Hepatocyte (in vitro differentiated cells): ENCODE results near the gene MSRB1. TPM values are rescaled to one million over a fixed set of nuclear protein-coding genes. Genes with fewer than 3 reads are reported as not detected.

Source experiments
- DNase-seq: peaks from one replicate; pipeline ENCODE4 v3.0.0-alpha.2; 2016; ENCODE audit warnings: low spot score
- H2AFZ ChIP-seq: fragments of 200-600 bp; sonication (generic); 2 replicates; pipeline ENCODE4 v1.6.0; 2016; ENCODE audit warnings: antibody characterized with exemption, mild to moderate bottlenecking
- H3K27ac ChIP-seq: fragments of 200-600 bp; sonication (generic); 2 replicates; pipeline ENCODE4 v1.5.1; 2016; ENCODE audit warnings: mild to moderate bottlenecking
- H3K27me3 ChIP-seq: fragments of 200-600 bp; sonication (generic); 2 replicates; pipeline ENCODE4 v1.6.1; 2016
- H3K36me3 ChIP-seq: fragments of 200-600 bp; sonication (generic); replicated peaks from 2 replicates; pipeline ENCODE4 v1.5.1; 2016; ENCODE audit warnings: low read depth; ENCODE audit not compliant: insufficient read depth
- H3K4me1 ChIP-seq: fragments of 200-600 bp; sonication (generic); 2 replicates; pipeline ENCODE4 v1.5.1; 2016; ENCODE audit warnings: mild to moderate bottlenecking, moderate library complexity; ENCODE audit not compliant: insufficient read depth
- H3K4me2 ChIP-seq: fragments of 200-600 bp; sonication (generic); 2 replicates; pipeline ENCODE4 v1.6.0; 2016
- H3K4me3 ChIP-seq: fragments of 200-600 bp; sonication (generic); 2 replicates; pipeline ENCODE4 v1.5.1; 2016; ENCODE audit warnings: mild to moderate bottlenecking
- H3K79me2 ChIP-seq: fragments of 200-600 bp; sonication (generic); 2 replicates; pipeline ENCODE4 v1.6.0; 2017; ENCODE audit warnings: mild to moderate bottlenecking
- H3K9me2 ChIP-seq: fragments of 200-600 bp; sonication (generic); replicated peaks from 2 replicates; pipeline ENCODE4 v1.6.0; 2017; ENCODE audit warnings: mild to moderate bottlenecking; ENCODE audit not compliant: insufficient read depth
- H3K9me3 ChIP-seq: fragments of 200-600 bp; sonication (generic); 2 replicates; pipeline ENCODE4 v1.5.1; 2016; ENCODE audit warnings: low read depth, mild to moderate bottlenecking
- H4K20me1 ChIP-seq: fragments of 200-600 bp; sonication (generic); 2 replicates; pipeline ENCODE4 v1.6.0; 2016; ENCODE audit warnings: mild to moderate bottlenecking; ENCODE audit not compliant: insufficient read depth, poor library complexity, severe bottlenecking
- CTCF ChIP-seq: fragments of 200-600 bp; sonication (generic); IDR thresholded peaks from 2 replicates; pipeline ENCODE4 v1.5.1; 2016; ENCODE audit warnings: antibody characterized with exemption, mild to moderate bottlenecking; ENCODE audit not compliant: poor library complexity
- EZH2 ChIP-seq: fragments of 200-600 bp; sonication (generic); IDR thresholded peaks from 2 replicates; pipeline ENCODE4 v1.6.1; 2016; ENCODE audit warnings: antibody characterized with exemption, mild to moderate bottlenecking, borderline replicate concordance
- EZH2phosphoT487 ChIP-seq: fragments of 200-600 bp; sonication (generic); IDR thresholded peaks from one replicate; pipeline ENCODE4 v1.6.1; 2018; ENCODE audit warnings: antibody characterized with exemption, mild to moderate bottlenecking, low read depth, moderate library complexity; ENCODE audit not compliant: unreplicated experiment, severe bottlenecking
- WGBS: methylation state at CpG from one replicate; pipeline ENCODE4 v1.1.6; 2016; ENCODE audit warnings: low lambda C conversion rate; ENCODE audit errors: missing lambda C conversion rate; 5-methylcytosine and 5-hydroxymethylcytosine counted together
- polyA plus RNA-seq: library from polyadenylated mRNA; unstranded; fragments of >200 nt; fragmentation: Nextera tagmentation; extraction: Ambion mirVana; gene quantifications from 2 replicates; pipeline ENCODE4 v1.2.1, GENCODE V29; 2016
- total RNA-seq: library from RNA; depleted of rRNA; stranded (reverse); fragments of >200 nt; gene quantifications from 2 replicates; pipeline ENCODE4 v1.2.3, GENCODE V29; 2014

MSRB1 gene
- total and polyA plus RNA-seq, 2 experiments from 2014 or later, result 31.3 to 62.4 TPM

- WGBS, result 7% methylated on average over 42 of the region's 58 CpGs
- Histone ChIP-seq H3K4me2 (peak overlapping the region; percentile 96), H4K20me1 (peaks cover 3% of the 10 kb centered on the region), H3K36me3 (no peaks in the 10 kb centered on the region), H3K79me2 (peaks cover 22% of the 10 kb centered on the region), H3K27ac (peak overlapping the region; percentile 96), H3K4me1 (peaks cover 30% of the 10 kb centered on the region), H2AFZ (peak overlapping the region; percentile 93), H3K27me3 (peaks cover 40% of the 10 kb centered on the region), H3K9me3 (no peaks in the 10 kb centered on the region), H3K9me2 (no peaks in the 10 kb centered on the region), H3K4me3 (peak overlapping the region; percentile 96)
- no peak for TF ChIP-seq EZH2phosphoT487
- DNase-seq, result peak; percentile 74
These were observed 41.6 kb upstream of the MSRB1 start for GRCh38 chr16:1984347-1985225.

- DNase-seq, result peak; percentile 96
- WGBS, result under 1% methylated on average over 60 of the region's 109 CpGs
- Histone ChIP-seq H4K20me1 (peaks cover 3% of the 10 kb centered on the region), H3K4me2 (peak within 1 kb of the TSS; percentile 96), H3K9me3 (no peaks in the 10 kb centered on the region), H3K4me1 (peaks cover 29% of the 10 kb centered on the region), H3K27ac (peak within 1 kb of the TSS; percentile 96), H3K4me3 (peak within 1 kb of the TSS; percentile 96), H3K36me3 (no peaks in the 10 kb centered on the region), H3K79me2 (peaks cover 22% of the 10 kb centered on the region), H2AFZ (peak within 1 kb of the TSS; percentile 93), H3K9me2 (no peaks in the 10 kb centered on the region), H3K27me3 (peaks cover 40% of the 10 kb centered on the region)
- TF ChIP-seq CTCF (peak; percentile 38), EZH2phosphoT487 (no peak)
These were observed 40.7 kb upstream of the MSRB1 start, which contains the start of gene GFER for GRCh38 chr16:1983544-1984346. Gene GFER (plus strand): TSS chr16:1984193. CDS start chr16:1984219, 26 bp downstream.

GRCh38 chr16:1982991-1983543 is 40.1 kb upstream of the MSRB1 start:
- no peaks in the 10 kb centered on the region for H3K9me2 ChIP-seq
- peaks cover 29% of the 10 kb centered on the region for H3K4me1 ChIP-seq
- peaks cover 22% of the 10 kb centered on the region for H3K79me2 ChIP-seq
- H3K9me3 ChIP-seq, result no peaks in the 10 kb centered on the region
- H2AFZ ChIP-seq, result peak overlapping the region; percentile 70
- TF ChIP-seq EZH2 (no peak), CTCF (peak; percentile 30), EZH2phosphoT487 (no peak)
- peaks cover 3% of the 10 kb centered on the region for H4K20me1 ChIP-seq
- no peak overlapping the region for H3K4me3 ChIP-seq
- no peak for DNase-seq
- H3K4me2 ChIP-seq, result peak overlapping the region; percentile 96
- peaks cover 39% of the 10 kb centered on the region for H3K27me3 ChIP-seq
- H3K27ac ChIP-seq, result peak overlapping the region; percentile 96
- 34% methylated on average over 19 of the region's 19 CpGs for WGBS
- H3K36me3 ChIP-seq, result no peaks in the 10 kb centered on the region
